T-helper 2 cell treated with Interferon-gamma antibody and Interleukin-4, amounts not matched to agents 100 ng/mL and 5 ng/mL, for 36 hours (primary cell): ENCODE results near the gene TMSB15A. TPM values are rescaled to one million over a fixed set of nuclear protein-coding genes. Genes with fewer than 3 reads are reported as not detected.
"Not testable (repeated sequence)": the region's sequence is repeated elsewhere in the genome, so short reads cannot be mapped to it uniquely, and the experiment has no call there.

Experiments
- intact Hi-C: fragments of 100-400 bp; cut with micrococcal nuclease; formaldehyde crosslinking; loops from one replicate; pipeline ENCODE4 v1.15.1; 2023
- total RNA-seq: library from RNA; stranded (reverse); gene quantifications from 2 replicates; pipeline ENCODE4 v1.2.3, GENCODE V29; 2022

TMSB15A gene
- total RNA-seq = 0.39 and 0.50 TPM in 2 replicates

- intact Hi-C loops = loop anchor here (5.0 kb wide), 1 partner anchor 81 kb away; the partner anchor contains the start of gene ARMCX5
Measured at GRCh38 chrX:102515975-102516941, at the start of gene TMSB15A. TSS of gene TMSB15A (minus strand) at chrX:102516739.

GRCh38 chrX:102560423-102561068 lies 44.0 kb upstream of the TMSB15A start:
- intact Hi-C loops = no loop called here

- intact Hi-C loops = no loop called here
Measured at GRCh38 chrX:102558607-102559006, 42.1 kb upstream of the TMSB15A start.

- intact Hi-C loops = no loop called here
Measured at GRCh38 chrX:102548231-102548630, 31.7 kb upstream of the TMSB15A start.

GRCh38 chrX:102546828-102547493 lies 30.4 kb upstream of the TMSB15A start:
- intact Hi-C loops = no loop called here

- intact Hi-C loops = not testable (repeated sequence)
Measured at GRCh38 chrX:102546175-102546574, 29.6 kb upstream of the TMSB15A start.

GRCh38 chrX:102535958-102536357 lies 19.4 kb upstream of the TMSB15A start:
- intact Hi-C loops = no loop called here

- intact Hi-C loops = loop anchor here (5.0 kb wide), 1 partner anchor 80 kb away; the partner anchor contains the start of gene ARMCX5
Measured at GRCh38 chrX:102517326-102517725, 787 bp upstream of the TMSB15A start.

- intact Hi-C loops = no loop called here
Measured at GRCh38 chrX:102514536-102514935, 2.0 kb downstream of the TMSB15A start.

- intact Hi-C loops = no loop called here
Measured at GRCh38 chrX:102498732-102499131, 17.8 kb downstream of the TMSB15A start.

GRCh38 chrX:102491766-102492165 lies 24.8 kb downstream of the TMSB15A start:
- intact Hi-C loops = no loop called here

- intact Hi-C loops = not testable (repeated sequence)
Measured at GRCh38 chrX:102478765-102479164, 37.8 kb downstream of the TMSB15A start.

- intact Hi-C loops = not testable (repeated sequence)
Measured at GRCh38 chrX:102471762-102472220, 44.7 kb downstream of the TMSB15A start, which contains the start of gene TCP11X2. TSS of gene TCP11X2 (minus strand) at chrX:102471812.

- intact Hi-C loops = not testable (repeated sequence)
Measured at GRCh38 chrX:102470215-102470614, 46.3 kb downstream of the TMSB15A start.

Other genes with a start within 250 kb of the TMSB15A start
- gene NXF2B, start 76.7 kb downstream of the TMSB15A start, total RNA-seq = not detected in 2 replicates
- gene TCP11X2, start 44.9 kb downstream of the TMSB15A start, total RNA-seq = not detected in 2 replicates
- gene ARMCX5, start 82.8 kb upstream of the TMSB15A start, total RNA-seq = 7.5 TPM in 2 replicates
- gene GPRASP1, start 134.7 kb upstream of the TMSB15A start, total RNA-seq = 0.48 and 0.70 TPM in 2 replicates
- gene GPRASP2, start 195.7 kb upstream of the TMSB15A start, total RNA-seq = 0.25 and 0.30 TPM in 2 replicates
- gene GPRASP3, start 204.0 kb upstream of the TMSB15A start, total RNA-seq = 1.3 and 1.9 TPM in 2 replicates